Measurements from ENCODE around the gene MYOM1.
"Not testable (repeated sequence)": the region's sequence is repeated elsewhere in the genome, so short reads cannot be mapped to it uniquely, and the experiment has no call there.

The MYOM1 gene

GRCh38 chr18:3063766-3064165 lies 156.0 kb downstream of the MYOM1 start:
- DNase-seq (ENCODE audit: low spot score); H3K79me1 ChIP-seq (ENCODE audit: low read depth, low read length); H3K4me3 ChIP-seq (ENCODE audit: low read length in 2 of 2); H2BK15ac ChIP-seq (ENCODE audit: low read length); H4K91ac ChIP-seq (ENCODE audit: low read depth, low read length, poor library complexity); H3K23ac ChIP-seq (ENCODE audit: low read depth, low read length, poor library complexity); H3K27me3 ChIP-seq (ENCODE audit: control insufficient read depth in 3 of 3, insufficient read depth in 3 of 3, low read depth in 1 of 3, low read length in 3 of 3); H3K27ac ChIP-seq (replicated peaks; ENCODE audit: low read length); H3K36me3 ChIP-seq (replicated peaks in 1 of 2; ENCODE audit: control insufficient read depth in 2 of 2, insufficient read depth in 2 of 2, low read length in 2 of 2); H2BK120ac ChIP-seq (ENCODE audit: low read depth, low read length); H3K4me2 ChIP-seq (ENCODE audit: insufficient read depth, low read length, poor library complexity, severe bottlenecking); H2BK12ac ChIP-seq (ENCODE audit: low read length); H2AK5ac ChIP-seq (ENCODE audit: low read depth, low read length); H3K18ac ChIP-seq (ENCODE audit: low read length); H3K9ac ChIP-seq (ENCODE audit: low read depth, low read length, poor library complexity); H3K14ac ChIP-seq (ENCODE audit: low read length); H3K4me1 ChIP-seq (ENCODE audit: control insufficient read depth in 2 of 2, insufficient read depth in 1 of 2, low read depth in 1 of 2, low read length in 2 of 2); H3K4ac ChIP-seq (ENCODE audit: low read length); H4K8ac ChIP-seq (ENCODE audit: low read depth, low read length); H3K9me3 ChIP-seq (replicated peaks in 1 of 2; ENCODE audit: control insufficient read depth in 2 of 2, insufficient read depth in 1 of 2, low read depth in 1 of 2, low read length in 2 of 2); H2BK5ac ChIP-seq (ENCODE audit: low read length): not testable (repeated sequence)
- WGBS, 2 donors (ENCODE audit: extremely low coverage in 2 of 2, insufficient read length in 2 of 2, insufficient replicate concordance in 1 of 2): no CpG with 5 or more reads among the region's 4 CpGs
- H2AFZ ChIP-seq (ENCODE audit: low read length): peak overlapping the region; percentile 64

GRCh38 chr18:3062798-3063680 lies 156.7 kb downstream of the MYOM1 start:
- peaks cover 0 to 8% of the 10 kb centered on the region in 2 donors for H3K4me1 ChIP-seq (ENCODE audit: control insufficient read depth in 2 of 2, insufficient read depth in 1 of 2, low read depth in 1 of 2, low read length in 2 of 2)
- H2BK5ac ChIP-seq (ENCODE audit: low read length): no peak overlapping the region
- H3K79me1 ChIP-seq (ENCODE audit: low read depth, low read length): no peaks in the 10 kb centered on the region
- no peak overlapping the region for H3K18ac ChIP-seq (ENCODE audit: low read length)
- H3K23ac ChIP-seq (ENCODE audit: low read depth, low read length, poor library complexity): no peak overlapping the region
- H2BK15ac ChIP-seq (ENCODE audit: low read length): no peak overlapping the region
- H4K8ac ChIP-seq (ENCODE audit: low read depth, low read length): no peak overlapping the region
- H4K91ac ChIP-seq (ENCODE audit: low read depth, low read length, poor library complexity): no peak overlapping the region
- peak; percentile 51 for DNase-seq (ENCODE audit: low spot score)
- H3K4ac ChIP-seq (ENCODE audit: low read length): no peak overlapping the region
- H3K14ac ChIP-seq (ENCODE audit: low read length): no peak overlapping the region
- WGBS, 2 donors (ENCODE audit: extremely low coverage in 2 of 2, insufficient read length in 2 of 2, insufficient replicate concordance in 1 of 2): no CpG with 5 or more reads among the region's 16 CpGs
- no peak overlapping the region for H2AK5ac ChIP-seq (ENCODE audit: low read depth, low read length)
- H3K27me3 ChIP-seq (ENCODE audit: control insufficient read depth in 3 of 3, insufficient read depth in 3 of 3, low read depth in 1 of 3, low read length in 3 of 3): no peaks in the 10 kb centered on the region
- H2BK120ac ChIP-seq (ENCODE audit: low read depth, low read length): no peak overlapping the region
- H3K9me3 ChIP-seq (replicated peaks in 1 of 2; ENCODE audit: control insufficient read depth in 2 of 2, insufficient read depth in 1 of 2, low read depth in 1 of 2, low read length in 2 of 2): no peaks in the 10 kb centered on the region
- H3K27ac ChIP-seq (replicated peaks; ENCODE audit: low read length): no peak overlapping the region
- no peaks in the 10 kb centered on the region for H3K36me3 ChIP-seq (replicated peaks in 1 of 2; ENCODE audit: control insufficient read depth in 2 of 2, insufficient read depth in 2 of 2, low read length in 2 of 2)
- H3K4me2 ChIP-seq (ENCODE audit: insufficient read depth, low read length, poor library complexity, severe bottlenecking): no peak overlapping the region
- H3K4me3 ChIP-seq (ENCODE audit: low read length in 2 of 2): no peak overlapping the region
- no peak overlapping the region for H3K9ac ChIP-seq (ENCODE audit: low read depth, low read length, poor library complexity)
- H2BK12ac ChIP-seq (ENCODE audit: low read length): no peak overlapping the region
- H2AFZ ChIP-seq (ENCODE audit: low read length): peak overlapping the region; percentile 64

GRCh38 chr18:3061581-3062312 lies 158.0 kb downstream of the MYOM1 start:
- H3K27ac ChIP-seq (replicated peaks; ENCODE audit: low read length): no peak overlapping the region
- no peaks in the 10 kb centered on the region for H3K9me3 ChIP-seq (replicated peaks in 1 of 2; ENCODE audit: control insufficient read depth in 2 of 2, insufficient read depth in 1 of 2, low read depth in 1 of 2, low read length in 2 of 2)
- no peak overlapping the region for H3K4me2 ChIP-seq (ENCODE audit: insufficient read depth, low read length, poor library complexity, severe bottlenecking)
- H3K4ac ChIP-seq (ENCODE audit: low read length): no peak overlapping the region
- H2AK5ac ChIP-seq (ENCODE audit: low read depth, low read length): no peak overlapping the region
- no peak overlapping the region for H4K91ac ChIP-seq (ENCODE audit: low read depth, low read length, poor library complexity)
- H2BK12ac ChIP-seq (ENCODE audit: low read length): no peak overlapping the region
- no peak overlapping the region for H2BK15ac ChIP-seq (ENCODE audit: low read length)
- no peak overlapping the region for H3K9ac ChIP-seq (ENCODE audit: low read depth, low read length, poor library complexity)
- H3K4me1 ChIP-seq (ENCODE audit: control insufficient read depth in 2 of 2, insufficient read depth in 1 of 2, low read depth in 1 of 2, low read length in 2 of 2): peaks cover 0 to 8% of the 10 kb centered on the region in 2 donors
- H3K27me3 ChIP-seq (ENCODE audit: control insufficient read depth in 3 of 3, insufficient read depth in 3 of 3, low read depth in 1 of 3, low read length in 3 of 3): no peaks in the 10 kb centered on the region
- H3K79me1 ChIP-seq (ENCODE audit: low read depth, low read length): no peaks in the 10 kb centered on the region
- no peaks in the 10 kb centered on the region for H3K36me3 ChIP-seq (replicated peaks in 1 of 2; ENCODE audit: control insufficient read depth in 2 of 2, insufficient read depth in 2 of 2, low read length in 2 of 2)
- no peak overlapping the region for H3K4me3 ChIP-seq (ENCODE audit: low read length in 2 of 2)
- H2AFZ ChIP-seq (ENCODE audit: low read length): no peak overlapping the region
- DNase-seq (ENCODE audit: low spot score): no peak
- H2BK5ac ChIP-seq (ENCODE audit: low read length): no peak overlapping the region
- WGBS, 2 donors (ENCODE audit: extremely low coverage in 2 of 2, insufficient read length in 2 of 2, insufficient replicate concordance in 1 of 2): no CpG with 5 or more reads among the region's 11 CpGs
- no peak overlapping the region for H3K14ac ChIP-seq (ENCODE audit: low read length)
- H4K8ac ChIP-seq (ENCODE audit: low read depth, low read length): no peak overlapping the region
- H2BK120ac ChIP-seq (ENCODE audit: low read depth, low read length): no peak overlapping the region
- no peak overlapping the region for H3K18ac ChIP-seq (ENCODE audit: low read length)
- no peak overlapping the region for H3K23ac ChIP-seq (ENCODE audit: low read depth, low read length, poor library complexity)
